HUES6 (cell line): ENCODE data around the gene CPT1B.
A peak's percentile ranks its signal among the peaks of the same experiment; 100 is the strongest.
"Not testable (repeated sequence)": the region's sequence is repeated elsewhere in the genome, so short reads cannot be mapped to it uniquely, and the experiment has no call there.

Experiments
- H3K27ac ChIP-seq: 2 replicates; pipeline ENCODE4 v1.7.0; 2013; ENCODE audit warnings: low read depth, mild to moderate bottlenecking, low read length, inconsistent platforms
- H3K27me3 ChIP-seq: 2 replicates; pipeline ENCODE4 v1.6.1; 2013; ENCODE audit warnings: low read length; ENCODE audit not compliant: control insufficient read depth, insufficient read depth
- H3K36me3 ChIP-seq: 2 replicates; pipeline ENCODE4 v1.6.1; 2013; ENCODE audit warnings: low read length; ENCODE audit not compliant: control insufficient read depth, insufficient read depth
- H3K4me1 ChIP-seq: 2 replicates; pipeline ENCODE4 v1.6.1; 2013; ENCODE audit warnings: low read length; ENCODE audit not compliant: control insufficient read depth, insufficient read depth
- H3K4me3 ChIP-seq: 2 replicates; pipeline ENCODE4 v1.5.1; 2013; ENCODE audit warnings: low read depth, low read length
- H3K9ac ChIP-seq: one replicate; pipeline ENCODE4 v1.6.1; 2013; ENCODE audit warnings: mild to moderate bottlenecking, low read length
- H3K9me3 ChIP-seq: 2 replicates; pipeline ENCODE4 v1.6.1; 2013; ENCODE audit warnings: low read depth, low read length; ENCODE audit not compliant: control insufficient read depth, insufficient read depth

Gene CPT1B

DNA sequence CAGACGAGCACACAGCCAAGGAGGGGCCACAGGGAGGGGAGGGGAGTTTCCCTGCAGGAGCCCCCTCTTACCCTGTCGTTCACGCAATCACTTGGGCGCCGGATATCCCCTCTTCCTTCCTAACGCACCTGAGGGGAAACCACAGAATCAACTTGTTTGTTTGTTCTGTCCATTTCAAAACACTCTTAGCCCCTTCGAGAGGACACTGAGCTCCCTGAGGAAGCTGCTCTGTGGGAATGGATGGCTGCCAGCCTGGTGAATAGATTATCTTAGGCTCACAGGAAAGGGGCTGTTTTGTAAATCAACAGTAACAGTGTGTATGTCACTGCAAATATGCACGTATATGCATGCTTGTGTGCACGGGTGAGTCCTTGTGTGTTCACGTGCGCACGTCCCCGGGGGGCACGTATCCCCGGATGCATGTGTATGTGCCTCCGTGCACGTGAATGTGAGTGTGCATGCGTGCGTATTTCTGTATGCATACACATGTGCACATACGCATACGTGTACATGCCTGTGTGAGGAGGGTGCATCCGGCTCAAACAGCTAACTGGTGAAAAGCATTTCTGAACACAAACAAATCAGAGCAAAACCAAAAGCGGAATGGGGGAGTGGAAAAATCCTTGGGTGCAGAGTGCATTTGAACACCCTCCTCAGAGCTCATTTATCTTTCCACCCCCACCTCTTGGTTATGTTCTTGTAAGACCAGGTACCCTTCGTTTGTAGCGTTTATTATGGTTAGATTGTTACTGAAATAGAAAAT is 42.5 kb upstream of the CPT1B start:
- Histone ChIP-seq H3K4me3 (peak overlapping the region; percentile 36), H3K27me3 (peaks cover 19% of the 10 kb centered on the region), H3K9me3 (no peaks in the 10 kb centered on the region), H3K4me1 (peaks cover 15% of the 10 kb centered on the region), H3K9ac (no peak overlapping the region), H3K36me3 (no peaks in the 10 kb centered on the region), H3K27ac (no peak overlapping the region)

DNA sequence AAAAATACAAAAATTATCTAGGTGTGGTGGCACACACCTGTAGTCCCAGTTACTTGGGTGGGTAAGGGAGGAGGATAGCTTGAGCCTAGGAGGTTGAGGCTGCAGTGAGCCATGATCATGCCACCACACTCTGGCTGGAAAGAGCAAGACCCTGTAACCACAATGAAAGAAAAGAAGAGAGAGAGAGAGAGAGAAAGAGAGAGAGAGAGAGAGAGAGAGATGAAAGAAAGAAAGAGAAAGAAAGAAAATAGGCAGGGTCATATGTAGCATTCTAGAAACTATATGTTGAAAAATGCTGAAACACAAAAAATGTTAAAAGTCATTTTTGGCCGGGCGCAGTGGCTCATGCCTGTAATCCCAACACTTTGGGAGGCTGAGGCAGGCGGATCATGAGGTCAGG is 36.1 kb upstream of the CPT1B start:
- not testable (repeated sequence) for H3K4me1 ChIP-seq, H3K27ac ChIP-seq, H3K4me3 ChIP-seq, H3K9me3 ChIP-seq, H3K9ac ChIP-seq, H3K36me3 ChIP-seq
- H3K27me3 ChIP-seq, result peaks cover 37% of the 10 kb centered on the region

DNA sequence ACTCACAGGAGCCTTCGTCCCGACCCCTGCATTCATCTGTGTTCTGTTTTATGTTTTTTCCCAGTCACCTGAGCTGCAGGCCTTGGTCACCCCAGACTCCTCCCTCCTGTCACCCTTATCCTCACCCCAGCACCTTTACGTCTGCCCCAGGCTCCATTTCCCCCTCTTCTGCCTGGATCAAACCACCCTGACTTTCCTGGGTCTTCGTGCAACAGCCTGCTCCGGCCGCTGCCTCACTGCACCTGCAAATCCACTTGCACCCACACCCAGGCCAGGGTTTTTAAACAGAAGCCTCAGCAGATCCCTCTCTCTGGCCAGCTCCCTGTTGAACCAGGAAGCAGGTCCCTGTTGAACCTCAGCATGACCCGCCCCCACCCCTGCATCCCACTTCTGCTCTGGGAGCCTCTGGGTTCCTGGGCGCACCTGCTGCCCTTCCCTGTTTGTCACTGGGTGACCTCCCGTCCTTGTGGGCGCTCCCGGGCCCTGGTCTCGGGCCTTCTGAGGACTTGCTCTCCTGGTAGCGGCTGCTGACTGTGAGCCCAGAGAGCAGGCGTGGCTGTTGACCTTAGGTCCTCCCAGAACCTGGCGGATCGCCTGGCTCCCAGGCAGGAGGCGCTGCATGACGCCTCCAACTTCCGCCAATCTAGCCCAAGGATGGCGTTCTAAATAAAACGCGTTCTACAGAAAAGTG is 35.2 kb upstream of the CPT1B start:
- H3K36me3 ChIP-seq, result no peaks in the 10 kb centered on the region
- no peak overlapping the region for H3K4me3 ChIP-seq
- no peaks in the 10 kb centered on the region for H3K9me3 ChIP-seq
- no peak overlapping the region for H3K27ac ChIP-seq
- peaks cover 44% of the 10 kb centered on the region for H3K27me3 ChIP-seq
- no peak overlapping the region for H3K9ac ChIP-seq
- H3K4me1 ChIP-seq, result peaks cover 5% of the 10 kb centered on the region; the same call in 1 of the 2 replicates

DNA sequence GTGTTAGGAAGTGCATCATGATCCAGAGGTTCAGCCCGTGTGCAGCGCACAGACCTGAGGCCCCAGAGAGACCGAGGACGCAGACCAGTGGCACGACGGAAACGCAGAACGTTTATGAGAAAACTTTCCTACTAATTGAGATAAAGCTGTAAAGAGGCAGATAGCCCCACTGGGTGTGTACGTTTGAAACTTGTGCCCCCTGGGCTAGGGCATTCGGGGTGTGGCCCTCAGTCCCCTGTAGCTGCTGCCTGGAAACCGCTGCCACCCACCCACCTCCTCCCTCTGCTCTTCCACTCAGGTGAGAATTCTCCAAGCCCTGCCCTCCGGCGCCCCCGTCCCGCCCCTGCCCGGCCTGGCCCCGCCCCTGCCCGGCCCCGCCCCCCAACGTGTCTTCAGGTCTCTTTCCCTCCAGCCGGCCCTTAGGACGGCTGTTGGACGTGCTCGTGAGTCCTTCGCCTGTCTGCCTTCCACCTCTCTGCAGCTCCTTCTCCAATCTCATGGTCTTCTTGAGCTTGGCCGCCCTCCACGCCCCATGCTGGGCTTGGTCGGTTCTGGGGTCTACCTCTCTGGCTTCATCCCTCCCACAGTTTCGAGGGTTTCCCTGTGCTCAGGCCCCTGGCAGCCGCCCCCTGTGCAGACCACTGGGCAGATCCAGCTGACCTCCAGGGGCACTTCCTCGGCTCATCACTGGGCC is 34.4 kb upstream of the CPT1B start:
- peaks cover 50% of the 10 kb centered on the region for H3K27me3 ChIP-seq
- peaks cover 5% of the 10 kb centered on the region; the same call in 1 of the 2 replicates for H3K4me1 ChIP-seq
- H3K4me3 ChIP-seq, result peak overlapping the region; percentile 11; the same call in 1 of the 2 replicates
- H3K9me3 ChIP-seq, result no peaks in the 10 kb centered on the region
- H3K9ac ChIP-seq, result no peak overlapping the region
- no peak overlapping the region for H3K27ac ChIP-seq
- no peaks in the 10 kb centered on the region for H3K36me3 ChIP-seq

DNA sequence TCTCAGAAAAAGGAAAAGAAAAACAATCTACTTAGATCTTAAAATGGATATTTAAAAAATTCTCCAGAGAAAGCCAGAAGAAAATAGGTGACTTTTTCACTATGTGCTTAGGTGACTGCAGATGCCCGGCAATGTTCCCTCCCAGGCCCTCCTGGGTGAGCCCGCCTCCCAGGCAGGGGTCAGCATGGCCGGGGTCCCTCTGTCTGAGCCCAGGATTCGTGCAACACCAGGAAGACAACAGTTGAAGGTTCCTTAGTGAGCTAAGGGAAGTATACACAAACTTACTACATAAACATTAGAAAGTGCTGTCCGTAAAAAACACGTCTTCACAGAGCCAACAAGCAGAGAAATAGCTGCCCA is 33.9 kb upstream of the CPT1B start:
- H3K9me3 ChIP-seq, result no peaks in the 10 kb centered on the region
- no peak overlapping the region for H3K27ac ChIP-seq
- no peak overlapping the region for H3K9ac ChIP-seq
- H3K36me3 ChIP-seq, result no peaks in the 10 kb centered on the region
- peaks cover 5% of the 10 kb centered on the region; the same call in 1 of the 2 replicates for H3K4me1 ChIP-seq
- no peak overlapping the region for H3K4me3 ChIP-seq
- H3K27me3 ChIP-seq, result peaks cover 55% of the 10 kb centered on the region

DNA sequence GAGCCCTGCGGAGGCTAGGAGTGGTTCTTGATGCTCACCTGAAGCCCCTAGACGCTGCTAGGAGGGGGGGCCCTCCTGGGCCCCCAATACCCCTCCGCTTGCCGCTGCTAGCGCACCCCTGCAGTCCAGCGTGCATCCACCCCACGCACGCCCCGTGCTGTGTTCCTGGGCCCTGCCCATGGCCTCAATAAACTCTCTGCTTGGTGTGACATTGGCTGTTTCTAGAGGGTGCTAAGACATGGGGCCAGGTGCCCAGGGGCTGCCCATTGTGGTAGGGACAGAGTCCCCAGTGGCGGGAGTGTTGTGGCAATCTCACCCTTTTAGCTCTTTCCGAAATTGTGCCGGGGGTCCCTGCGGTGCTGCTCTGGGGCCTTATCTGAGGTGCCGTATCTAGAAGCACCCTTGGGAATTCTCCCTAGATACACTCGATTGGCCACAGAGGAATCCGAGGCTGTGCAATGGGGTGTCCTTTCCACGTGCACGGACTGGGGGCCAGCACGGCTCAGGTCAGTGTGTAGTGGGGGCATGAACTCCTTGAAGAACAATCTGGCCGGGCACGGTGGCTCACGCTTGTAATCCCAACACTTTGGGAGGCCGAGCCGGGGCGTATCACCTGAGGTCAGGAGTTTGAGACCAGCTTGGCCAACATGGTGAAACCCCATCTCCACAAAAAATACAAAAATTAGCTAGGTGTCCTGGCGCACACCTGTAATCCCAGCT is 33.3 kb upstream of the CPT1B start:
- H3K9me3 ChIP-seq, result no peaks in the 10 kb centered on the region
- H3K27me3 ChIP-seq, result peaks cover 61% of the 10 kb centered on the region
- H3K9ac ChIP-seq, result no peak overlapping the region
- H3K4me1 ChIP-seq, result peaks cover 5% of the 10 kb centered on the region; the same call in 1 of the 2 replicates
- no peak overlapping the region for H3K27ac ChIP-seq
- no peak overlapping the region for H3K4me3 ChIP-seq
- no peaks in the 10 kb centered on the region for H3K36me3 ChIP-seq

GRCh38 chr22:50610581-50610980 is 32.4 kb upstream of the CPT1B start:
- H3K9ac ChIP-seq, result no peak overlapping the region
- H3K9me3 ChIP-seq, result no peaks in the 10 kb centered on the region
- H3K27ac ChIP-seq, result no peak overlapping the region
- H3K4me3 ChIP-seq, result no peak overlapping the region
- H3K4me1 ChIP-seq, result peaks cover 5% of the 10 kb centered on the region; the same call in 1 of the 2 replicates
- H3K27me3 ChIP-seq, result peaks cover 70% of the 10 kb centered on the region
- no peaks in the 10 kb centered on the region for H3K36me3 ChIP-seq

DNA sequence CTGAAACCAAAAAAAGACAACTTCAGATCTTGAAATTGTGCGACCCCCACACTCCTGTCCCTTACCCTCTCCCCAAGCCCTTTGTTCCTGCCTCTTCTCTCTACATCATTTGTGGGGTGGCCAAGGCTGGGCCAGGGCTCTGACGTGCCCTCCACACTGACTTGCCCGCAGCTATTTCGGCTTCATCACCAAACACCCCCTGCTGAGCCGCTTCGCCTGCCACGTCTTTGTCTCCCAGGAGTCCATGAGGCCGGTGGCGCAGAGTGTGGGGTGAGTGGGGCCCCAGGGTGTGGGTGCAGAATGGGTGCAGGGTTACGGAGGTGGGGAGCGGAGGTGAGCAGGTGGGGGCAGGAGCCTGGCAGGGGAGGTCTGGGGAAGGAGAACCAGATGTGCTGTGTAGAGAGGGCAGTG is 31.8 kb upstream of the CPT1B start:
- H3K27me3 ChIP-seq, result peaks cover 75% of the 10 kb centered on the region
- peaks cover 5% of the 10 kb centered on the region; the same call in 1 of the 2 replicates for H3K4me1 ChIP-seq
- H3K9ac ChIP-seq, result no peak overlapping the region
- H3K9me3 ChIP-seq, result no peaks in the 10 kb centered on the region
- H3K36me3 ChIP-seq, result no peaks in the 10 kb centered on the region
- H3K27ac ChIP-seq, result no peak overlapping the region
- no peak overlapping the region for H3K4me3 ChIP-seq

GRCh38 chr22:50609599-50609998 is 31.4 kb upstream of the CPT1B start:
- H3K36me3 ChIP-seq, result no peaks in the 10 kb centered on the region
- no peak overlapping the region for H3K9ac ChIP-seq
- H3K4me3 ChIP-seq, result no peak overlapping the region
- no peak overlapping the region for H3K27ac ChIP-seq
- H3K4me1 ChIP-seq, result peaks cover 5% of the 10 kb centered on the region; the same call in 1 of the 2 replicates
- peaks cover 80% of the 10 kb centered on the region for H3K27me3 ChIP-seq
- no peaks in the 10 kb centered on the region for H3K9me3 ChIP-seq

- no peak overlapping the region for H3K4me3 ChIP-seq
- H3K9ac ChIP-seq, result no peak overlapping the region
- H3K27ac ChIP-seq, result no peak overlapping the region
- H3K27me3 ChIP-seq, result peaks cover 85% of the 10 kb centered on the region
- H3K36me3 ChIP-seq, result no peaks in the 10 kb centered on the region
- H3K4me1 ChIP-seq, result peaks cover 5% of the 10 kb centered on the region; the same call in 1 of the 2 replicates
- no peaks in the 10 kb centered on the region for H3K9me3 ChIP-seq
Observed at GRCh38 chr22:50608996-50609395, 30.8 kb upstream of the CPT1B start.
